Stimulated activated CD8-positive, alpha-beta memory T cell treated with anti-CD3 and anti-CD28 coated beads, Interleukin-12 subunit alpha, Interleukin-12 subunit beta, amount 100 ng/mL, for 24 hours (primary cell): Measurements from ENCODE around the gene FCN1.

Experiments used
- DNase-seq: peaks from one replicate; pipeline ENCODE4 v3.0.0-alpha.2; 2020; ENCODE audit errors: extremely low read depth

FCN1 gene

GRCh38 chr9:134913713-134914500, 3.8 kb downstream of the FCN1 start:
- DNase-seq, result no peak

- DNase-seq, result no peak
Observed at GRCh38 chr9:134913041-134913712, 4.5 kb downstream of the FCN1 start.

DNA sequence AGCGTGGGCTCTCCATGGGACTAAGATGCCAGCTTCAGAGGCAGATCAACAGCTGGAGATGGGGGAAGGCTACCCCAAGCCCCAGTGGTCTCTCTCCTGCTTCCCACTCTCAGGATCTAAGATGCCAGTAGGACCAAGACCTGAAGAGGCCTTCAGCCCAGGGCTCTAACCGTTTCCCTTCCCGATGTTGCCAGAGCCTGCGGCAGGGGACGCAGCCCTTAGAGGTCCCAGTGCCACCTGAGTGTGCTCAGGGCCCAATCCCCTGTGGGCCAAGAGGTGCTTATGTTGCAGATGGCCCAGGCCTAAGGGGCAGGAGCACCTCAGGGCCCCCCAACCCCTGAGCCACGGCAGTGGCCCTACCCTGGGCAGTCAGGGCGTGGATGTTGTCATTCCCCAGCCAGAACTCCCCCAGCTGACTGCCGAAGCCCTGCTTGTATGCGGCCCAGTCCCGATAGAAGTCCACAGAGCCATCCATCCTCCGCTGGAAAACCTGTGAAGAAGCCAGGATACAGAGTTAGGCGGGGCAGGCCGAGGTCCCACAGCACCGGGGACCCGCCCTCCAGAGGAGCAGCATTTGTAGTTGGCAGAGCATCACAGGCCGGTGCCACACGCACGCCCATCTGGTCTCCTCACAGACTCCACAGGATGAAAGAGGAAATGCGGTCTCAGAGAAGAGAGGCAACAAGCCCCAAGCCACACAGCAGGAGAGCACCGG, 5.4 kb downstream of the FCN1 start:
- DNase-seq, result no peak

DNA sequence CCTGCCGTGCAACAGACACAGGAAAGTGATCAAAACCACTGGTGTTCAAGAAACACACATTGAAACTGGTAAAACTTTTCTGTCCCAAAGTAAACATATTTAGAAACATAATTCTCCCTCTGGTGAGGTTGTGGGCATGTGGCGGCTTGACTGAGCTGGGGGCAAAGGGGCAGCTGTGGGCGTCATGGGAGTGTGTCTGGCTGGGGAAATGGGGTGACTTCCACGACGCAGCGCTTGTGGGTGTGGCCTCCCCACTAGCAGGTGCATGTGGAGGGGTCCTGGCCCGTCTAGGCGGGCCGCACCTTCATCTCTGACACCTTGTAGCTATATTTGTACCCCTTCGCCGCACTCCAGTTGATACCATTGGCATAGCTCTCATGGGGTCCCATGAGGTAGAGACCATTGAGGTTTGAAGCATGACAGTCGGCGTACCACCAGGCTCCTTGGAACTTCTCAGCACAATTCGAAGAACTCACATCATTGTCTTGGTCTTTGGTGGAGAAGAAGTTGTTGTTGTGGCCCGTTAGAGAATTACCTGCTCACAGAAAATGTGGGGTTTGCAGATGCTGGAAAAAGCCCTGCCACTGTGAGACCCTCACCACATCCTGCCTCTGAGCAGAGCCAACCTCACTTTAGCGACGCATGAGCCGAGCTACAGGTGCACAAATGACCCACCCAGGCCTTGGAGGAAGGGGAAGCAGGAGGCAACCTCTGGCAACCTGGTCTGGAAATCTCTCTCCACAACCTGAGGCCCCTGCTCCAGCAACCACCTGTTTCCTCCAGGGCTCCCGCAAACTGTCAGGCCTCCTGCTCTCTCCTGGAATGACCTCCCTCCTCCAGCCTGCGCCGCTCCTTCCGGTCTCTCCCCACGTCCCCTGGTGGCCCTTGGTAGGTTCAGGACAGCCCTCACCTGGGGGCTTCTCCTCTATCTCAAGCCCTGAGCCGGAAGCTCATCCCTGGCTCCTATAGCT, 7.9 kb downstream of the FCN1 start:
- DNase-seq, result no peak

DNA sequence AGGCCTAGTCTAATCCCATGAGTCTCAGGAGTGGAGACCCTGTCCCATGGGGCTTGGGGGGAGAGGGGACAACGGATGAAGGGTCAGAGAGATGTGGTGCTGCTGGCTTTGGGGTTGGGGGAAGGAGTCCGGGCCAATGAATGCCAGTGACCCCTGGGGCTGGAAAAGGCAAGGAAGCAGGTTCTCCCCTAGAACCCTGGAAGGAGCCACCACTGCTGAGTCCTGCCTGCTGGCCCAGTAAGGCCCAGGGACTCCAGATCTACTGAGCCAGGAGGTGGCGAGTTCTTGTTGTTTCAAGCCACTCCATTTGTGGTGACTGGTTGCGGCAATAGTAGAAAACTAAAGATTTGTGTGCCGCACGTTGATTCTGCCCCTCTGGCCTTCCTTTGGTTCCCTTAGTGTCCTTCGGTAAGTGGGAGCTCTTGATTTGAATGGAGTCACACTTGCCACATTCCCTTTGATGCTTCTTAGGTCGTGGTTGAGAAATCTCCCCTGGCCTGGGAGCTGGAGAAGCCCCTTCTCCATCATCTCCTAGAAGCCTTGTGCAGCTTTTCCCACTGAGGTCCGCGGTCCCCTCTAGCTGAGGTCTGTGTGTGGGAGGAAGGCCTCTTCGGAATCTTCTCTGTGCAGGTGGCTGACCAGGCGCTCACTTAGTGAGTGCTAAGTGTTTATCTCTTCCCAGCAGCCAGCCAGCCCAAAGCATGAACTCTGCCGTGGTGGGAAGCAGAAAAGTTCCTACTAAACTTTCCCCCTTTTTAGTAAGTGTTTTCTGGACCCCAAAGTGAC, 9.0 kb downstream of the FCN1 start:
- DNase-seq, result no peak

- DNase-seq, result no peak
Observed at GRCh38 chr9:134902936-134903335, 14.8 kb downstream of the FCN1 start.

- DNase-seq, result no peak
Observed at GRCh38 chr9:134899818-134900217, 17.9 kb downstream of the FCN1 start.

- DNase-seq, result no peak
Observed at GRCh38 chr9:134899168-134899567, 18.5 kb downstream of the FCN1 start.

DNA sequence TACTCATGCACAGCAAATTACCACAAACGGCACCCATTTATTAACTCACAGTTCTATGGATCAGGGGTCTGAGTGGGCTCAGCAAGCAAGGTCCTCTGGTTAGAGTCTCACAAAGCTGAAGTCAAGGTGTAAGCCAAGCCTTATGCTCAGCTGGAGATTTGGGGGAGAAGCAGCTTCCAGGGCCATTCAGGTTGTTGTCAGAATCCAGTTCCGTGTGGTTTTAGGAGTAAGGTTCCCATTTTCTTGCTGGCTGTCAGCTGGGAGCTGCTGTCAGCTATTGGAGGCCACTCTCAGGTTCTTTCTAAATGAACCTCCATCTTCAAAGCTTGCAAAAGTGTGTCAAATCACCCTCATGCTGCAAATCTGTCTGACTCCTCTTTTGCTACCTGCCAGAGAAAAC, 19.4 kb downstream of the FCN1 start:
- no peak for DNase-seq

DNA sequence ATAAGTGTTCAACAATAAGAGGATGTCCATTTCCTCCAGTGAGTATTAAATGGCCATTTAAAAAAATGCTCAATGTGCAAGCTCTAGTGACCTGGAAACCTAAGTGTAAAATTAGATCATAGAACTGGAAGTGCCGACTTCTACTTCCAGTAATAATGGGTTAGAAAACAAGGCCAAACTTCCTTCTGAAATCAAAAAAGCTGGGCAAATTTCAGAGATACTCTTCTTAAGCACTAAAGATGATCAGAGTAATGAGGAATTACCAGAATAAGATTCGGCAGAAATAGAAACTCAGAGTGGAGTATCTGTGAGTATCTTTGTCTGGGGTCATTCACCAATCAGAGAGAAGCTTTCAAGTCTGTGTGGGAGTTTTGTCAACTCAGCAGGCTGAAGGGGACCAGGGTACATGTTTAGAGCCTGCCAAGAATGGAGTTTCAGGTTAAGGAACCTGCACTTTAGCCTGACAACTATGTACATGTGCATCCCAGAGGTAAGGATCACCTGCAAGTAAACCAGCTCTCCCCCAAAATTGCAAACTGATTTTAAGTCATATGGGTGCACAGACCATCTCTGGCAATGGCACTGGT, 20.0 kb downstream of the FCN1 start:
- no peak for DNase-seq

- no peak for DNase-seq
Observed at GRCh38 chr9:134896834-134897583, 20.7 kb downstream of the FCN1 start.

DNA sequence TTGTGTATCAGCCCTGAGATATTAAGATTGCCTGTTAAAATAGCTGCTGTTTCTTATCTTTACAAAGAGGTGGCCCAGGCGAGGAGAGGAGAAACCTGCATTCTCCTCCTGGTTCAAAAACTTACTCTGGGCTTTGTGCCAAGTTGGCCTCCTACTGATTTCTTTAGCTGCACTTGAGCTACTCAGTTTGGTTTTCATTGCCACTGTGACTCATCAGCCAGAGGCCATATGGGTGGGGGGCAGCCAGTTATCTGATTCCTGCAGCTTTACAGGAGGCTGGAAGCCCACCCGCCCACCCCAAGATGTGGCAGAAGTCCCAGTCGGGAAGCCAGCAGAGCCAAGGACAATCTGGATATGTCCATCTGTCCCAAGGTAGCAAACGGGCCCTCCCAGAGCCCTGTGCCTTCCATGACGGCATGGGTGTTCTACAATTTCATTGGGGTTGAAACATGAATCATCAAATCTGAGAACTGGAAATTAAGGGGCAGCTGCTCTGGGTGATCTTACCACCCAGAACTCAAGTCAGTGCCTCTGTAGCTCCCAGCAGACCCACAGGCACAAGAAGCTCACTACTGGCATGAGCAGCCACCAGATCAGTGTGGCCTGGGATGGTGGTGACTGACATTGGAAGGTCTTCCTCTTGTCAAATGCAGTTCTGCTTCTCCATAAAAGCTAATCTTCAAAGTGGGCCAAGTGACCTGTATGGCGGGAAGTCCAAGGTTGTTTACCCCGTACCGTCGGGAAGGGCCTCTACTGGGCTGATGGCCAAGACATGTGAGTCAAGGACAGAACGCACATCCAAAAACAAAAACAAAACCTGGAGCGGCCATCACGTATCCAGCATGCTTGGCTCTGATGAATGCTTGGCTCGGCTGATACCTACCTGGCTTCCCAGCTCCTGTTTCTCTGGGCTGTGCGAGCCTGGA, 21.5 kb downstream of the FCN1 start:
- DNase-seq, result no peak

- DNase-seq, result no peak
Observed at GRCh38 chr9:134895567-134895907, 22.2 kb downstream of the FCN1 start.

DNA sequence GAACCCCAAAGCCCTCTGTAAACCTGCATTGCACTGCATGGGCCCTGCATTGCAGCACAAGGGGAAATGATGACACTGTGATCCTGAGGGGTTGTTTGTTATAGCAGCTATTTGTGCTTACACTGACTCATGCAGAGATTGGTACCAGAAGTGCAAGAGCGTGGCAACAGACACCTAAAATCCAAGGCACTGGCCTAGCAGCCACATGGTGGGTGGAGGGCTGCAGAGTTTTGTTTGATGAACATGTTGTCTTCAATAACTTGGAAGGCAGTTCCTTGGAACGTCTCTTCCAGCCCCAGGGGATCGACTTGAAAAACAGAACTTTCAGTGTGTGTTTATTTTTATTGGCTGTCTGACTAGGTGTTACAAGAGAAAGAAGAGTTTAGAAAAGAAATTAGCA, 22.6 kb downstream of the FCN1 start:
- no peak for DNase-seq

DNA sequence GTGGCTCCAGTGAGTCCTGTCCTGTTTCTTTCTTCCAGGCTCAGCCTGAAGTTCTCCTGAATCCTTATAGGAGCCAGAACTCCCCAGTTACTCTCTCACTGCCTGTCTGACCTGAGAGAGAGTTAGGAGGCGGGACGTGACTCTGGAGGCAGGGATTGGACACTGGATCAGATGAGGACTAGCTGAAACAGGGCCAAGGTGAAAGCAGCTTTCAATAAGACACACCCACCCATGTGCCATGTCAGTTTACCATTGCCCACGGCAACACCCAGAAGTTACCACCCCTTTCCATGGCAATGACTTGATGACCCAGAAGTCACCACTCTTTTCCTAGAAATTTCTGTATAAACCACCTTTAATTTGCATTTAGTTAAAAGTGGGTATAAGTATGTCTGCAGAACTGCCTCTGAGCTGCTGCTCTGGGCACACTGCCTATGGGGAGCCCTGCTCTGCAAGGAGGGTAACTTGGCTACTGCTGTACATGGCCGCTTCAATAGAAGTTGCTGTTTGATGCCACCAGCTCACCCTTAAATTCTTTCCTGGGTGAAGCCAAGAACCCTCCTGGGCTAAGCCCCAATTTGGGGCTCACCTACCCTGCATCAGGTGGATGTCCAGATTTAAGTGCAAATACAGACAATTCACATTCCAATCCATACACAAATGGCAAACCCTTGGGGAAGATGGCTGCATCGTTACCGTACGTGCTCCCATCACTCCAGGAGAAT, 23.4 kb downstream of the FCN1 start:
- no peak for DNase-seq

GRCh38 chr9:134892820-134893420, 24.8 kb downstream of the FCN1 start:
- no peak for DNase-seq

- DNase-seq, result no peak
Observed at GRCh38 chr9:134892221-134892620, 25.5 kb downstream of the FCN1 start.

- DNase-seq, result no peak
Observed at GRCh38 chr9:134891713-134892112, 26.0 kb downstream of the FCN1 start.
